Skeletal muscle satellite cell (primary cell): ENCODE results near the gene CSNK1A1. TPM values are rescaled to one million over a fixed set of nuclear protein-coding genes. Genes with fewer than 3 reads are reported as not detected.
"Not testable (repeated sequence)": the region's sequence is repeated elsewhere in the genome, so short reads cannot be mapped to it uniquely, and the experiment has no call there.

Source experiments
- H3K27me3 ChIP-seq: 2 replicates; pipeline ENCODE4 v1.7.0; 2013; ENCODE audit warnings: low read length; ENCODE audit not compliant: control insufficient read depth, insufficient read depth
- H3K36me3 ChIP-seq: 2 replicates; pipeline ENCODE4 v1.7.0; 2013; ENCODE audit warnings: mild to moderate bottlenecking, control low read depth, low read length; ENCODE audit not compliant: insufficient read depth
- H3K4me1 ChIP-seq: 2 replicates; pipeline ENCODE4 v1.7.0; 2013; ENCODE audit warnings: low read length; ENCODE audit not compliant: control insufficient read depth, insufficient read depth
- H3K4me2 ChIP-seq: 2 replicates; pipeline ENCODE4 v1.7.0; 2013; ENCODE audit warnings: mild to moderate bottlenecking, low read length
- H3K4me3 ChIP-seq: 2 replicates; pipeline ENCODE4 v1.7.0; 2013; ENCODE audit warnings: low read length
- H3K9ac ChIP-seq: 2 replicates; pipeline ENCODE4 v1.7.0; 2013; ENCODE audit warnings: mild to moderate bottlenecking, low read depth, low read length, moderate library complexity
- H3K9me3 ChIP-seq: replicated peaks from 2 replicates; pipeline ENCODE4 v1.7.0; 2013; ENCODE audit warnings: mild to moderate bottlenecking, control low read depth, low read length
- total RNA-seq: library from RNA; depleted of rRNA; stranded (reverse); fragments of >200 nt; gene quantifications from 2 replicates; pipeline ENCODE4 v1.2.3, GENCODE V29; 2012; rRNA removed

CSNK1A1 gene
- 270 and 292 TPM in 2 replicates for total RNA-seq

DNA sequence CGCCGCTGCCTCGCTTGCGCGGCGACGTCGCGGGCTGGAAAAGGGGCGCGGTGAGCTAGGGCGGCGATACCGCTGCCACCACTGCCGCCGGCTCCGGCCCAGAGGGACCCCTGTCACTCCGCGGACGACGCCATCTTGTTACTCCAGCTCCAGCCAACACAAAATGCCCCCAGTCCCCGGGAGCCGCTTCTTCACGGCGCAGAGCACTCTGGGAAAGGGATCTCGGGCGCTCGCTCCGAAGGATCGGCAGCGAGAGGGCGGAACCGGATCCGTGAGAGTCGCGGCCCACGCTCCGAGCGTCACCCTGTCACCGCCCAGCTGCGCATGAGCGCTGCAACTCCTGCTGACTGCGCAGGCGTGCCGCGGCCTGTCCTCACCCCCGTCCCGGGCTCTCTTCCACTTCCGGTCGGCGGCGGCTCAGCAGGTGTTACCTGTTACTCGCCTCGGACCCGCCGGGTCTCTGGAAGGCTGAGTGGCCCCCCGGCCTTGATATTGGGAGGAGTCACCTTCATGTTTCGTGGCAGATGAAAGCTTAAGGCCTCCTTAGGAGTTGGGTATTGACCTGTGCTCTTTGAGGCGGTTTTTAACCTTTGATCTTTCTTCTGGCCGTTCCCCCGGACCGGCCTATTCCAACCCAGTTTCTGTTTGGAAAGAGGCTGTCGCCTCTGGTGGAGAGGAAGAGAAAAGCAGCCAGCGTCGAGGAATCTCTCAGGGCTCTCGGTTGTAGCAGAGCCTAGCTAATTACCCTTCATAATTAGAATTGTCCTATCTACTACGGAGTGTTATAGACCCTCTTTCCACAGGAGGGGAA, at the start of gene CSNK1A1:
Gene CSNK1A1 (minus strand): TSS at position 213 of the 811 bp plus-strand sequence. CDS start 475 bp downstream, outside the sequence.
- Histone ChIP-seq H3K9ac (peak within 1 kb of the TSS; percentile 100), H3K9me3 (no peaks in the 10 kb centered on the region), H3K27me3 (no peaks in the 10 kb centered on the region), H3K4me3 (peak within 1 kb of the TSS; percentile 97), H3K4me1 (peaks cover 23% of the 10 kb centered on the region), H3K36me3 (peaks cover 43% of the 10 kb centered on the region), H3K4me2 (peak within 1 kb of the TSS; percentile 93)

- H3K27me3 ChIP-seq: no peaks in the 10 kb centered on the region
- H3K4me2 ChIP-seq: no peak overlapping the region
- H3K9ac ChIP-seq: no peak overlapping the region
- H3K36me3 ChIP-seq: no peaks in the 10 kb centered on the region
- no peak overlapping the region for H3K4me3 ChIP-seq
- H3K9me3 ChIP-seq: no peaks in the 10 kb centered on the region
- H3K4me1 ChIP-seq: peaks cover 5% of the 10 kb centered on the region
These were observed 49.7 kb upstream of the CSNK1A1 start for GRCh38 chr5:149600932-149601331.

GRCh38 chr5:149599375-149599774, 48.1 kb upstream of the CSNK1A1 start:
- Histone ChIP-seq H3K27me3 (no peaks in the 10 kb centered on the region), H3K4me1 (peaks cover 10% of the 10 kb centered on the region), H3K9me3 (no peaks in the 10 kb centered on the region), H3K36me3 (no peaks in the 10 kb centered on the region), H3K9ac (no peak overlapping the region), H3K4me3 (no peak overlapping the region), H3K4me2 (no peak overlapping the region)

GRCh38 chr5:149598966-149599365, 47.7 kb upstream of the CSNK1A1 start:
- Histone ChIP-seq H3K9me3 (no peaks in the 10 kb centered on the region), H3K4me3 (no peak overlapping the region), H3K4me2 (no peak overlapping the region), H3K27me3 (no peaks in the 10 kb centered on the region), H3K36me3 (no peaks in the 10 kb centered on the region), H3K4me1 (peaks cover 12% of the 10 kb centered on the region), H3K9ac (no peak overlapping the region)

- H3K4me1 ChIP-seq: peaks cover 12% of the 10 kb centered on the region
- H3K27me3 ChIP-seq, H3K4me3 ChIP-seq, H3K9ac ChIP-seq, H3K4me2 ChIP-seq, H3K36me3 ChIP-seq, H3K9me3 ChIP-seq: not testable (repeated sequence)
These were observed 47.0 kb upstream of the CSNK1A1 start for GRCh38 chr5:149598234-149598633.

GRCh38 chr5:149597618-149598017, 46.4 kb upstream of the CSNK1A1 start:
- Histone ChIP-seq H3K27me3 (no peaks in the 10 kb centered on the region), H3K4me1 (peaks cover 12% of the 10 kb centered on the region), H3K36me3 (no peaks in the 10 kb centered on the region), H3K9ac (no peak overlapping the region), H3K4me3 (no peak overlapping the region), H3K9me3 (no peaks in the 10 kb centered on the region), H3K4me2 (no peak overlapping the region)

DNA sequence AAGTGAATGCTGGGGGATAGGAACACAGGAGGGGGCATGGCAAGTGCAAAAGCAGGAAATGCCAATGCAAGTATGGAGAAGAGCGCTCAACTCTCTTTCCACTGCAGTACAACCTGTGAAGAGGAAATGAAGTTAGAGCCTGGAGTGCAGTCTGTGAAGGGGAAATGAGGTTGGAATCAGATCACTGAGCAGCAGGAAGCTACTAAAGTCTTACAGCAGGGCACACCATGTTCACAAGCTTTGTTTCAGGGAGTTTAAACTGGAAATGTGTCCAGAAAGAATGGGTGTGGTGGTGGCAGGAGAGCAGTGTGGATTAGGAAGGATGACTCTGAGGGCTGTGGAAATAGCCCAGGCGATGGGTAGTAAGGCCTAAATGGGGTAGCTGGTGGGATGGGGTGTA, 45.5 kb upstream of the CSNK1A1 start:
- no peak overlapping the region for H3K4me2 ChIP-seq
- no peaks in the 10 kb centered on the region for H3K9me3 ChIP-seq
- no peak overlapping the region for H3K9ac ChIP-seq
- H3K4me1 ChIP-seq: peaks cover 12% of the 10 kb centered on the region
- no peaks in the 10 kb centered on the region for H3K36me3 ChIP-seq
- H3K27me3 ChIP-seq: no peaks in the 10 kb centered on the region
- no peak overlapping the region for H3K4me3 ChIP-seq

DNA sequence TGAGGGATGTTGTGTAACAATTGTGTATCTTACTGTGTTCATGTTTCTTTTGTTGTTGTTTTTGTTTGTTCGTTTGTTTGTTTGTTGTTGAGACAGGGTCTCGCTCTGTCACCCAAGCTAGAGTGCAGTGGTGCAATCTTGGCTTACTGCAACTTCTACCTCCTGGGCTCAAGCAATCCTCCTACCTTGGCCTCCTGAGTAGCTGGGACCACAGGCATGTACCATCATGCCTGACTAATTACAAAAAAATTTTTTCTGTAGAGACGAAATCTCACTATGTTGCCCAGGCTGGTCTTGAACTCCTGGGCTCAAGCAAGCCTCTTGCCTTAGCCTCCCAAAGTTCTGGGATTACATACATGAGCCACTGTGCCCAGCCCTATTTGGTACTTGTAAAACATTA, 43.9 kb upstream of the CSNK1A1 start:
- not testable (repeated sequence) for H3K4me2 ChIP-seq, H3K9me3 ChIP-seq, H3K4me3 ChIP-seq, H3K36me3 ChIP-seq, H3K27me3 ChIP-seq, H3K9ac ChIP-seq
- H3K4me1 ChIP-seq: peaks cover 12% of the 10 kb centered on the region

DNA sequence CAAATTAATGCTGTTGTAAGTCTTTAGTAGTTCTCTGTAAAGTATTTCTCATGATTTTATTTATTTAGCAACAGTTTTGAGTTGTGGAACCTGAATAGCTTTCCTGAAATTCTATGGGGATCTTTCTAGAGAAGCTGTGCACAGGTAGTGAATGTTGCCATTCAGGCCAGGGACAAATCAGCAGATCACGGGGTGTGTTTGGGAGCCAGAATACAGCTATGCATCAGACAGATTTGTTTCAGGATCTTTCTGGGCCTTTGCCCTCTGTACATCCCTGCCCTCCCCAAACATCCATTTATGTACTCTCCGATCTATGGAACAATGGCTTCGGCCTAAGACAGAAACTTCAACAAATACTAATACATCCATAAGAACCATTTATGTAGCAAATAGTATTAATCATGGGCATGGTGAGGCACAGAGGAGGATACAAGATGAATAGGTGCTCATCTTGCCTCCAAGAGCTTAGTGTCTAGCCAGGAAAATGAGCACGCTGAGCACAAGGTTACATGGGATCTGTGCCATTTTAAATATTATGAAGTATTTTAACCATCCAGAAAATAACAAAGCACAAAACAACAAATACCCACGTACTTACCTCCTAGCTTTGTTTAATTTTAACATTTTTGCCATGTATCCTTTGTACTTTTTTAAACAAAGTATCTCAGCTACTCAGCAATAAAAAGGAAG, 43.1 kb upstream of the CSNK1A1 start:
- Histone ChIP-seq H3K4me1 (peaks cover 12% of the 10 kb centered on the region), H3K9me3 (no peaks in the 10 kb centered on the region), H3K9ac (no peak overlapping the region), H3K36me3 (no peaks in the 10 kb centered on the region), H3K4me3 (no peak overlapping the region), H3K27me3 (no peaks in the 10 kb centered on the region), H3K4me2 (no peak overlapping the region)

DNA sequence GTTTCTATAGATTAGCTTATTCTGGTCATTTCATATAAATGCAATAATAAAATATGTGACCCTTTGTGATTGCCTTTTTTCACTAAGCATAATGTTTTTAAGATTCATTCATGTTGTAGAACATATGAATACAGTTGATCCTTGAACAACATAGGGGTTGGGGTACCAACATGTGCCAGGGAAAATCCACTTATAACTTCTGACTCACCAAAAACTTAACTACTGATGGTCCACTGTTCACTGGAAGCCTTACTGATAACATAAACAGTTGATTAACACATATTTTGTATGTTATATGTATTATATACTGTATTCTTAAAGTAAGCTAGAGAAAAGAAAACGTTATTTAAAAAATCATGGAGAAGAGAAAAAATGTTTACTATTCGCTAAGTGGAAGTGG, 42.1 kb upstream of the CSNK1A1 start:
- H3K36me3 ChIP-seq: no peaks in the 10 kb centered on the region
- H3K9me3 ChIP-seq: no peaks in the 10 kb centered on the region
- H3K27me3 ChIP-seq: no peaks in the 10 kb centered on the region
- no peak overlapping the region for H3K4me2 ChIP-seq
- no peak overlapping the region for H3K4me3 ChIP-seq
- no peak overlapping the region for H3K9ac ChIP-seq
- peaks cover 12% of the 10 kb centered on the region for H3K4me1 ChIP-seq

- H3K9ac ChIP-seq: no peak overlapping the region
- no peak overlapping the region for H3K4me2 ChIP-seq
- no peaks in the 10 kb centered on the region for H3K9me3 ChIP-seq
- H3K4me1 ChIP-seq: no peaks in the 10 kb centered on the region
- no peaks in the 10 kb centered on the region for H3K36me3 ChIP-seq
- H3K4me3 ChIP-seq: no peak overlapping the region
- no peaks in the 10 kb centered on the region for H3K27me3 ChIP-seq
These were observed 37.7 kb upstream of the CSNK1A1 start for GRCh38 chr5:149588936-149589335.
